GM12892 (cell line): ENCODE results near the gene NXPH4.

ENCODE experiments used
- POLR2A ChIP-seq: IDR thresholded peaks from 2 replicates; pipeline ENCODE4 v1.6.1; 2011; ENCODE audit warnings: low read depth, low read length, control low read depth
- POLR2AphosphoS5 ChIP-seq: IDR thresholded peaks from 2 replicates; pipeline ENCODE4 v1.6.1; 2011; ENCODE audit warnings: low read depth, low read length, control low read depth

DNA sequence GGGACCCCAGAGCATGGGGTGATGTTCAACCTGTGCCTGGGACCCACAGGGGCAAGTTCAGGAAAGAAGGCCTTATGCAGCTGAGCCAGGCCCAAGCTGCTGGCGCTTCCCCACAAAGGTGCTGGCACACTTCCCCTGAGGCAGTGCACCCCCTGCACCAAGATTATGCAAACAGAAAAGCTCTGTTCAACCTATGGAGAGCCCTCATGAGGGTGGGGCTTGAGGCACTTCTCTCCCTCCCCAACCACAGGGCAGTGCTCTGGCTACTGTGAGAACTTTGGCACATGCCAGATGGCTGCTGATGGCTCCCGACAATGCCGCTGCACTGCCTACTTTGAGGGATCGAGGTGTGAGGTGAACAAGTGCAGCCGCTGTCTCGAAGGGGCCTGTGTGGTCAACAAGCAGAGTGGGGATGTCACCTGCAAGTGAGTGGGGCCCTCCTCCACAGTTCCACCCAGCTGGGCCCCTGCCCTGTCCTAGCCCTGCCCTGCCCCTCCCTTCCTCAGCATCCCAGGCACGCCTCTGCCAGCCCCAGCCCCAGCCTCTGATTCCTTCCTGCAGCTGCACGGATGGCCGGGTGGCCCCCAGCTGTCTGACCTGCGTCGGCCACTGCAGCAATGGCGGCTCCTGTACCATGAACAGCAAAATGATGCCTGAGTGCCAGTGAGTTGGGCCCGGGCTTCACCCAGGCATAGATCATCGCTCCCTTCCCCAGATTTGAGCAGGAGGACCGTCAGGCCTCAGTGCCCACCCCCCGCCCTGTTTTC lies 5.5 kb upstream of the NXPH4 start:
- TF ChIP-seq POLR2A (no peak), POLR2AphosphoS5 (no peak)
